ENCODE results near the gene RALB. TPM values are rescaled to one million over a fixed set of nuclear protein-coding genes. Genes with fewer than 3 reads are reported as not detected.

Gene RALB
- total and polyA plus RNA-seq, 2 experiments from 2014 or later: 15.2 to 17.4 TPM

DNA sequence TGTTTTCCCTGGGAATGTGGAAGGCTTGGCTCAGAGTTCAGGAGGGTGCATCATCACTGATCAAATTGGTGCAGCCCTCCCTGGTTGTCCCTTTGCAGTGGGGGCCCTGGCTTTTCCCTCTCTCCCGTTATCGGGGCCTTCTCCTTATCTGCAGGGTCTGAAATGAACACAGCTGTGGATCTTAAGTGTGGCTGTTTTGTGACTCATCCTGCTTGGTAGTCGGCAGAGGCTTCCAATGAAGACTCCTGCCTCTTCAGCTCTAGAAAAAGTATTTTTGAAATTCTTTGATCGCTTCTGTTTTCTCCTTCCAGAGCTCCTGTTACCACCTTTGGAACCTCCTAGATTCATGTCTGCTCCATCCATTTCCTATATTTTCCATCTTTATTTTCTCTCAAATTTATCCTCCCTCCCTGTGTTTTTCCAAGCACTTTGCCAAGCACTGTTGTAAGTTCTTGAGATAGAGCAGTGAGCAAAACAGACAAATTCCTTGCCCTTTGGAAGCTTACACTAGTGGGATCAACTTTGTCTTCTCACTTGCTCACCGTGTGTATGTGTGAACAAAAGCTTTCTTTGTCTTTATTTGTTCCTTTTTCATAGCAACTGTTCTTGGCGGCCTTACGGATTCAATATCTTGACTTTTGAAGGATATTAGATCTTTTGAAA is 45.7 kb downstream of the RALB start:
- no peak overlapping the region for H3K27ac Mint-ChIP-seq
- H3K79me2 ChIP-seq (replicated peaks; ENCODE audit: insufficient read depth): no peaks in the 10 kb centered on the region
- H3K4me2 ChIP-seq: no peak overlapping the region
- ATAC-seq (no peak), DNase-seq (ENCODE audit: low spot score) (no peak)
- no peaks in the 10 kb centered on the region for H3K27me3 ChIP-seq (ENCODE audit: insufficient read depth)
- no peak overlapping the region for H3K27ac ChIP-seq (ENCODE audit: low read depth)
- H3K27me3 Mint-ChIP-seq (ENCODE audit: insufficient read depth, low read depth, poor library complexity): no peaks in the 10 kb centered on the region
- no peaks in the 10 kb centered on the region for H3K9me3 Mint-ChIP-seq
- peaks cover 11% of the 10 kb centered on the region; the same call in 2 of the 3 replicates for H3K4me1 Mint-ChIP-seq
- peaks cover 8% of the 10 kb centered on the region for H3K4me1 ChIP-seq (ENCODE audit: insufficient read depth)
- H2AFZ ChIP-seq: no peak overlapping the region
- no peaks in the 10 kb centered on the region for H3K9me2 ChIP-seq (ENCODE audit: insufficient read depth)
- no peak for TF ChIP-seq ZNF114 (CRISPR knock-in tag; IDR thresholded peaks at IDR 0.05)
- TF ChIP-seq NANOG (IDR thresholded peaks at IDR 0.05; ENCODE audit: borderline replicate concordance): no peak
- TF ChIP-seq POLR2AphosphoS5 (IDR thresholded peaks at IDR 0.05; ENCODE audit: low read depth): no peak
- no peak for TF ChIP-seq EZH2 (IDR thresholded peaks at IDR 0.05; ENCODE audit: low read depth, unreplicated experiment)
- TF ChIP-seq ETS1 (IDR thresholded peaks at IDR 0.05): no peak
- no peak for TF ChIP-seq STAT1 (IDR thresholded peaks at IDR 0.05; ENCODE audit: unreplicated experiment)
- no peaks in the 10 kb centered on the region for H3K36me3 ChIP-seq (ENCODE audit: insufficient read depth)
- H4K20me1 ChIP-seq (replicated peaks; ENCODE audit: insufficient read depth): no peaks in the 10 kb centered on the region
- no peak overlapping the region for H3K4me3 ChIP-seq
- H3F3A ChIP-seq (replicated peaks; ENCODE audit: low read depth): 0 out of 2 replicates have a peak, but pooled peaks cover 4% of the 10 kb centered on the region
- H3K4me3 Mint-ChIP-seq: no peak overlapping the region
- no peaks in the 10 kb centered on the region for H3K36me3 Mint-ChIP-seq (ENCODE audit: low read depth)

- H3K9me2 ChIP-seq (ENCODE audit: insufficient read depth): no peaks in the 10 kb centered on the region
- H3K4me3 Mint-ChIP-seq: no peak overlapping the region
- ATAC-seq (no peak), DNase-seq (ENCODE audit: low spot score) (no peak)
- no peaks in the 10 kb centered on the region for H3K36me3 Mint-ChIP-seq (ENCODE audit: low read depth)
- peak in 1 of 2 experiments; percentile 41; a peak in 2 of 4 replicates for TF ChIP-seq CTCF (conservative IDR thresholded peaks at IDR 0.05; ENCODE audit: low read depth in 2 of 2)
- no peak for TF ChIP-seq EZH2phosphoT487 (IDR thresholded peaks at IDR 0.05; ENCODE audit: unreplicated experiment)
- no peaks in the 10 kb centered on the region for H4K20me1 ChIP-seq (replicated peaks; ENCODE audit: insufficient read depth)
- H3K4me3 ChIP-seq: no peak overlapping the region
- no peaks in the 10 kb centered on the region for H3K9me3 Mint-ChIP-seq
- no peak overlapping the region for H3K4me2 ChIP-seq
- peaks cover 1% of the 10 kb centered on the region; the same call in 1 of the 2 replicates for H3K4me1 ChIP-seq (ENCODE audit: insufficient read depth)
- no peak overlapping the region for H3K27ac Mint-ChIP-seq
- no peaks in the 10 kb centered on the region for H3K79me2 ChIP-seq (replicated peaks; ENCODE audit: insufficient read depth)
- H2AFZ ChIP-seq: no peak overlapping the region
- H3K27ac ChIP-seq (ENCODE audit: low read depth): no peak overlapping the region
- peaks cover 4% of the 10 kb centered on the region for H3K27me3 Mint-ChIP-seq (ENCODE audit: insufficient read depth, low read depth, poor library complexity)
- no peaks in the 10 kb centered on the region for H3K27me3 ChIP-seq (ENCODE audit: insufficient read depth)
- H3F3A ChIP-seq (replicated peaks; ENCODE audit: low read depth): no peaks in the 10 kb centered on the region
- no peaks in the 10 kb centered on the region for H3K36me3 ChIP-seq (ENCODE audit: insufficient read depth)
- peaks cover 4% of the 10 kb centered on the region; the same call in 2 of the 3 replicates for H3K4me1 Mint-ChIP-seq
These were observed 46.4 kb downstream of the RALB start for GRCh38 chr2:120299004-120299403.

Measured in GM23338 (cell line).